GM18861 (cell line): Measurements from ENCODE around the gene SH3D19.
"Not testable (repeated sequence)": the region's sequence is repeated elsewhere in the genome, so short reads cannot be mapped to it uniquely, and the experiment has no call there.

Experiments used
- ATAC-seq: cut with Tn5 transposase; IDR thresholded peaks from one replicate; pipeline ENCODE4 v1.9.1; 2021; ENCODE audit not compliant: unreplicated experiment

SH3D19 gene

DNA sequence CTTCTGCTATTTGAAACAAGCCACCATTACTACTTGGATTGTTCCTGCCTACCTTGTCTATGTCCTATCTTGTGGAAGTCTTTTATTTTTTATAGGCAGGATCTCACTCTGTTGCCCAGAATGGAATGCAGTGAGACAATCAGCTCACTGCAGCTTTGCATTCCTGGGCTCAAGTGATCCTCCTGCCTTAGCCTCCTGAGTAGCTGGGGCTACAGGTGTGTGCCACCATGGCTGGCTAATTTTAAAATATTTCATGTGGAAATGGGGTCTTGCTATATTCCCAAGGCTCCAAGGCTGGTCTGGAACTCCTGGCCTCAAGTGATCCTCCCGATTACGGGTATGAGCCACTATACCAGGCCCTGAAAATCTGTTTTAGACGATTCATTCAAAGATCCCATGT, 218.3 kb downstream of the SH3D19 start:
- no peak for ATAC-seq

DNA sequence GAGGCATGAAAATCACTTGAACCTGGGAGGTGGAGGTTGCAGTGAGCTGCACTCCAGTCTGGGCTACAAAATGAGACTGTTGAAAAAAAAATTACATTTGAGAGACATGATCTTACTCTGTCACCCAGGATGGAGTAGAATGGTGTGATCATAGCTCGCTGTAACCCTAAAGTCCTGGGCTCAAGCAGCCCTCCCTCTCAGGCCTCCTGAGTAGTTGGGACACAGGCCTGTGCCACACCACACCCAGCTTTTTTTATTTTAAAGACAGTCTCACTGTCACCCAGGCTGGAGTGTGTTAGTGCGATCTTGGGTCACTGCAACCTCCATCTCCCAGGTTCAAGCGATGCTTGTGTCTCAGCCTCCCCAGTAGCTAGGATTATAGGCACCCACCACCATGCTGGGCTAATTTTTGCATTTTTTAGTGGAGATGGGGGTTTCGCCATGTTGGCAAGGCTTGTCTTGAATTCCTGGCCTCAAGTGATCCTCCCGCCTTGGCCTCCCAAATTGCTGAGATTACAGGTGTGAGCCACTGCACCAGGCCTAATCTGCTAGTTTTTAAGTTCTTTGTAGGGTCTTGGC, 219.9 kb downstream of the SH3D19 start:
- ATAC-seq = no peak

DNA sequence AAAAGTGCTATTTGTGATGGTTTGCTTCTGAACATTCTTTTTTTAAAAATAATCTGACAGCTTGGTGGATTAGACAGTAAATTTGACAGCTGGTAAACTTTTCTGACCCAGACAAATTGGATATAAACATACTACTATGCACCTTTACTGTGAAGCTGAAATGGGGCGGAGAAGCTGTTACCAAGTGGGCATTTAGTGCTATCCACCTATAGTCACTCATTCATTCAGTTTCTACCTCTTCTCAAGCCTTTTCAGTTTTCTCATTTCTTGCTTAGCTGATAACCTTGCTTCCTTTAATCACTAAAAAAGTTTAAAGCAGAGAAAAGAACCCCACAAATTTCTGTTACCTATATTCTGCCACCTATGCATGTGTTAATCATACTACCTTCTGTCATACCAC, 220.8 kb downstream of the SH3D19 start:
- no peak for ATAC-seq

DNA sequence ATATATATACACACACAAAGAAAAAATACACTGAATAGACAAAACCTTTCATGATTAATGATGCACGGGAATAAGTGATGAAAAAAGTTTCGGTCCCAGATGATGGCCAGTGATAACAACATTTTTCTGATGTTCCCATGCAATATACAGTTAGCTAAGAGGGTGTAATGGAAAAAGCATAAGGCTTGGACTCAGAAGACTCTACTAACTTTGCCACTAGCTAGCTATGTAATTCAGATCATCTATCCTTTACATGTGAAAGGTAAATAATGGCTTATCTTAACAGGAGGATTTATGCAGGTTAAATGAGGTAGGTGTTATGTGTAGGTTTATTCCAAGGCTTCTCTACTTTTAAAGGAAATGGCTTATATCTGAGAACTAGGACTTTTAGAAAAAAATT, 221.6 kb downstream of the SH3D19 start:
- no peak for ATAC-seq

DNA sequence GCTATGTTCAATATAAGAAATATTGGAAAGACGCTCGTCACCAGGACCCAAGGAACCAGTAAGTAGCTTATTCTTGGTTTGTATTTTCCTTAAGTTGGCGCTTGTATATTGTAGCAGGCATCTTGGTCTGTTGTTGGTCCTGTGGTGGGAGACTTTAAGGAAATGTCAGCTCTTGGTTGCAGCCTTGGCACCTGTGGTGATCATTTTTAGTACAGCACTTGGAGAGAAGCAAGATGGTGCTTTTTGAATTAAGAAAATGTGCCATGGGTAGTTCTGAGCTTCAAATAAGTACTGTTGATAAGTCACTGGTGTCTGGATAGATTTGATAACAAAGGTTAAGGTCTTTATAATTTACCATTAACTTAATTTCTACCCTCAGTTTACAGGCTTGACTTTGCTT, 224.9 kb downstream of the SH3D19 start:
- ATAC-seq = no peak

DNA sequence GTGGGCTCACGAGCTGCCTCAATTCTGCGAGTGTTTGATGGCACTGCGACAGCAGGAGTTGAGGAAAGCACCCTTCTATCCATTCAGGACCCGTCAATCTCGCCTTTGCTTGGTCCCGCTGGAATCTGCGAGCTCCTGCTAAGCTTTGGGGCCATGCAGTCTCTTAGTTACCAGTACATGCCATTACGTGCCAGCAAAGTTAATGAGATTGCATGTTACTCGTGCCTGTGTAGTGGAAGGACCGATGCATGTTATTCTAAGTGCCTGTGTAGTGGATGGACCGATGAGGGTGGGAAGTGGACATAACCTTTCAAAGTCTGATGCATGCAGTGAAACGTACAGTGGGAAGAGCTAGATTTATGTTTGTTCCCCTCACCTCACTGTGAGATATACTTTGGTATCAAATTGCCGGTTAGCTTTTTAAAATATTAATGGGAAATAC, 225.4 kb downstream of the SH3D19 start:
- ATAC-seq = no peak

DNA sequence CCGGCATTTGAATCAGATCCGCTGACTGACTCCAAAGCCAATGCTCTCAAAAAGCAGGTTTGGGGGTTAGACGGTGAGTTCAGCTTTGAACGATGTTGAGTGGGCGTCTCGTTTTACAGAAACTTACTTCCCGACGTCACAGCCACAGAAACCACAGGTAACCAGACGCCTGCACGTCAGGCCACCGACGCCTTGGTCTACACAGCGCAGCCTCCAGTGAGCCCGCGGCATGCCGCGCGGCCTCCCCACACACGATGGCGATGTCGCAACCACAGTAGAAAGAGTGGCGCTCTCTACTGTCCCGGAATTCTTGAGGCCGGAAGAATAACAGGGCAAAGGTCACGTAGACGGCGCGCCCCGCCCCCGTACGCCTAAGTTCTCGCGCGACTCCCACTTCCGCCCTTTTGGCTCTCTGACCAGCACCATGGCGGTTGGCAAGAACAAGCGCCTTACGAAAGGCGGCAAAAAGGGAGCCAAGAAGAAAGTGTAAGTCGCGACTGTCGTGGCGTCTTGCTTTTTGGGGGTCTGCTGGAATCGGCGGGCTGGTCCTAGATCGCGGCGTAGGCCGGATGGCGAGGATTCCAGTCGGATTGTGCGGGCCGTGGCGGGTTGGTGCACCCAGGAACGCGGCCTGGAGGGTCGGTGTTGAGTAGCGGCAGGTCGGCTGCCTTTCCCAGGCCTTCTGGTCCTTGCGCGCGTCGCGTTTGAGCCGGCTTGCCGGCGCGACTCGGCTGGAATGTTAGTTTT, 226.0 kb downstream of the SH3D19 start, which contains the start of gene RPS3A:
Gene RPS3A (plus strand): TSS at position 400 of the 747 bp plus-strand sequence. CDS start 25 bp downstream, at position 425.
- peak; percentile 94 for ATAC-seq

DNA sequence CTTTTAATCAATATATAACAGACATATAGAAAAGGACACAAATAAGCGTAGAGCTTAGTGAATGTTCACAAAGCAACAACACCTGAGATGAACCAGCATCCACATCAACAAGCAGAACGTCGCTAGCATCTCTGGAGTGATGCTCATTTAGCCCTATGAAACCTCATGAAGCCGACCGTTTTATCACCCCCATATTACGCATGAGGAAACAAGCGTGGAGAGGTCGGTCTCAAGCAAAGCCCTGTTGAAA, 226.5 kb downstream of the SH3D19 start:
- no peak for ATAC-seq

DNA sequence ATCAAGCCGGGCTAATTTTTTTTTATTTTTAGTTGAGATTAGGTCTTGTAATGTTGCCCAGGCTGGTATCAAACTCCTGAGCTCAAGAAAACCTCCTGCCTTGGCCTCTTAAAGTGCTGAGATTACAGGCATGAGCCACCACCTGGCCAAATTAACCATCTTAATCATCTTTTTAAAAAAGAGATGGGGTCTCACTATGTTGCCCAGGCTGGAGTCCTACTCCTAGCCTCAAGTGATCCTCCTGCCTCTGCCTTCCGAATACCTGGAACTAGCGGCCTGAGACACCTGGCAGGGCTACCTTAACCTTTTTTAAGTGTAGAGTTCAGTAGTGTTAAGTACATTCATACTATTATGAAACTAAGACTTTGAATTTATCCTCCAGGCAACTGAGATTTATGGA, 227.6 kb downstream of the SH3D19 start:
- ATAC-seq = no peak

DNA sequence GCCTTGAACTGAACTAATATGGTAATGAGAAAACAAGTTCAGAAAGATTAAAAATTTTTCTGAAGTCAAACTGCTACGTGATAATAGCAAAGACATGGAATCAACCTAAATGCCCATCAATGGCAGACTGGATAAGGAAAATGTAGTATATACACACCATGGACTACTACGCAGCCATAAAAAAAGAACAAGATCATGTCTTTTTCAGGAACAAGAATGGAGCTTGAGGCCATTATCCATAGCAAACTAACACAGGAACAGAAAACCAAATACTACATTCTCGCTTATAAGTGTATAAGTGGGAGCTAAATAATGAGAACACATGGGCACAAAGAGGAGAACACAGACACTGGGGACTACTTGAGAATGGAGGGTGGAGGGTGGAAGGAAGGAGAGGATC, 230.3 kb downstream of the SH3D19 start:
- no peak for ATAC-seq

DNA sequence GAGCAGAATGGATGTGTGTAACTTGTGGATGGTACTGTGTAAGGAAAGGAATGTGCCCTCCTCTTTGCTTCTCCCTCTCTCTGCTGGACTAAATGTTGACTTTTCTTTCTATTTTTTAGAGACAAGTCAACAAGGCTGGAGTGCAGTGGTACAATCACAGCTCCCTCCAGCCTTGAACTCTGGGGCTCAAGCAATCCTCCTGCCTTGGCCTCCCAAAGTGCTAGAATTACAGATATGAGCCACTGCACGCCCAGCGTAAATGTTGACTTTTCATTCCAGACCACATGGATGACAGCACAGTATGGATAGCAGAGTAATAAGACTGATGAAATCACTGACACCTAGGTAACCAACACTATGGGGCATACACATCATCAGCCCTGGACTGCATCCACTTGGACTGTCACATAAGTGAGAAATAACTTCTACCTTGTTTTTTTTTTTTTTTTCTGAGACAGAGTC, 231.1 kb downstream of the SH3D19 start:
- ATAC-seq = no peak

DNA sequence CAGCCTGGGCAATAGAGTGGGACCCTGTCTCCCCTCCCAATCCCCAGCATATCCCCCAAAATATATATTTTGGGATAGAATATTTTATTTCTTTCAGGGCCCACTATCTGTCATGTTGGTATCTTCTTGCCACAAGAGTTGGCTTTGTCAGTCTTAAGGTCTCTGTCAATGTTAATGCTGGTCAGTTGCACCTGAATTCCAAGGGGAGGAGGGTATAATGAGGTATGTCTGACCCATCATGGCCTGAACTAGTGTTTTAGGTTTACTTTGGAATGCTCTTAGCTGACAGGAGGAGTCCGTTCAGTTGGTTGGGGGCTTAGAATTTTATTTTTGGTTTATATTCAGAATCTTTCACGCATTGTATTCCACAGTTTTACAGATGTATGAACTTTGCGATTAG, 232.2 kb downstream of the SH3D19 start:
- no peak for ATAC-seq

DNA sequence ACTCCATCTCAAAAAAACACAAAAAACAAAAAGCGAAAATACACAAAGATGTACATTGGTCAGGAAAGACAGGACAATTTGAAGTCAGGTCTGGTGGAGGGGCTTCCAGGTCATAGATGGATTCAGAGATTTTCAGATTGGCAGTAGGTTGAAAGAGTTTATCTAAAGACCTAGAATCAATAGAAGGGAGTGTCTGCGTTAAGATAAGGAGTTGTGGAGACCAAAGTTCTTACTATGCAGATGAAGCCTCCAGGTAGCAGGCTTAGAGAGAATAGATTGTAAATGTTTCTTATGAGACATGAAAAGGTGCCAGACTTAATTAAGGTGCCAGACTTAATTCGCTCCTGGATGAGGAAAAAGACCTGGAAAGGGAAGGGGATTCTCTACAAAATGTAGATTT, 232.9 kb downstream of the SH3D19 start:
- ATAC-seq = no peak

DNA sequence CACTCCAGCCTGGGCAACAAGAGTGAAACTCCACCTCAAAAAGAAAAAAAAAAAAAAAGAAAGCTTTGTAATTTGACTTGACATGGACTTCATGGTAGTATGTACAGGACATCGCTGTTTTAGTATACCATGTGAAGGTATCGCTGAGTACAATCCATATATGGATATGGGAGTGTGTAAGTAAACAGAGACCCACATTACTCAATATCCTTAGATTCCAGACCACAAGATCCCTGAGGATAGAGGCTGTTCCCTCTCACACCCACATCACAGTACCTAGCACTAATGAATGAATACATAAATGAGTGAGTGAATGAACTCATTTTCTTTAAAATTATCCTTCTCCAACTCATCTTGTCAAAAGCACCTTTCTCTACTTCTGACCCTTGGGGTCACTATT, 234.4 kb downstream of the SH3D19 start:
- ATAC-seq = no peak

DNA sequence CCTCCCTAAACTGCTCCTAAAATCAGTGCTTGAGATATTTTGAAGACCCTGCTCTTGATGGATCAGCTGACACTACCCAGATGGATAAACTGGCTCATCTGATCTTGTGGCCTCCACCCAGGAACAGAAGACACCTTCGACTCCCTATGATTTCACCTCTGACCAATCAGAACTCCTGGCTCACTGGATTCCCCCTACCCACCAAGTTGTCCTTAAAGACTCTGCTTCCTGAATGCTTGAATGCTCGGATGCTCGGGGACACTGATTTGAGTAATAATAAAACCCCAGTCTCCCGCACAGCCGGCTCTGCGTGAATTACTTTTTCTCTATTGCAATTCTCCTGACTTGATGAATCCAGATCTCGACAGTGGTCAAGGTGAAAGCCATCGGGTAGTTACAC, 237.9 kb downstream of the SH3D19 start:
- ATAC-seq = no peak

DNA sequence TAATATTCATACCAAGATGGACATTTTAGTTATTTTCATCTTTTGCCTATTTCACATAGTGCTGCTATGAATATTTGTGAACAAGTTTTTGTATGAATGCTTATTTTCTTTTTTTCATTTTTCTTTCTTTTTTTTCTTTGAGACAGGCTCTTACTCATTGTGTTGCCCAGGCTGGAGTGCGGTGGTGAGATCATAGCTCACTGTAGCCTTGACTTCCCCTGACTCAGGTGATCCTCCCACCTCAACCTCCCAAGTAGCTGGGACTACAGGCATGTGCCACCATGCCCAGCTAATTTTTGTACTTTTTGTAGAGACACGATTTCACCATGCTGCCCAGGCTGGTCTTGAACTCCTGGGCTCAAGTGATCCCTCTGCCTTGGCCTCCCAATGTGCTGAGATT, 247.4 kb downstream of the SH3D19 start:
- not testable (repeated sequence) for ATAC-seq

DNA sequence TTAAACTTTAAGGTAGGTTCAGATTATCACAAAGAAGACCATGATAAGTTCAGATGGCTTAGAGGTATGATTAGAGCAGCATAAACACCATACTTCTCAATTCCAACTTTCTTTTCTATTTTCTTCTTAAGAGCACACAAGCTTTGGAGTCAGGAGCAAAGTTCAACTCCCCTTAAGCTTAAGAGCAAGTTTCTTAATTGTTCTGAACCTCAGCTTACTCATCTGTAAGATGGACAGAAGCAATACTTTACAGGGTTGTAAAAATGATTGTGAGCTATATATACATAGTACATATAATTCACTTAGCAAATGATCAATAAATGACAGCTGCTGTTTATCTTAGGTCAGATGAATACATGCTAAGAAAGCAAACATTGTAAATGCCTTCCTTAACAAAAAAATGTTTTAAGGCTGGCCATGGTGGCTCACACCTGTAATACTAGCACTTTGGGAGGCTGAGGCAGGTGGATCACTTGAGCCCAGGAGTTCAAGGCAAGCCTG, 250.9 kb downstream of the SH3D19 start:
- ATAC-seq = no peak
